OCI-LY7 (cell line): ENCODE results near the gene MMP24OS.

Source experiments
- EZH2phosphoT487 ChIP-seq: fragments of 200-600 bp; sonication (generic); IDR thresholded peaks from 2 replicates; pipeline ENCODE4 v1.6.1; 2018; ENCODE audit warnings: low read depth, borderline replicate concordance, mild to moderate bottlenecking, mixed run types, antibody characterized with exemption, low read length, moderate library complexity, mixed read lengths
- TF ChIP-seq, protein P1 (sequence below): fragments of 200-600 bp; sonication (generic); conservative IDR thresholded peaks from 2 replicates; pipeline ENCODE4 v1.5.1; 2014; ENCODE audit warnings: mild to moderate bottlenecking, antibody characterized with exemption, low read length, moderate library complexity, mixed read lengths

DNA sequence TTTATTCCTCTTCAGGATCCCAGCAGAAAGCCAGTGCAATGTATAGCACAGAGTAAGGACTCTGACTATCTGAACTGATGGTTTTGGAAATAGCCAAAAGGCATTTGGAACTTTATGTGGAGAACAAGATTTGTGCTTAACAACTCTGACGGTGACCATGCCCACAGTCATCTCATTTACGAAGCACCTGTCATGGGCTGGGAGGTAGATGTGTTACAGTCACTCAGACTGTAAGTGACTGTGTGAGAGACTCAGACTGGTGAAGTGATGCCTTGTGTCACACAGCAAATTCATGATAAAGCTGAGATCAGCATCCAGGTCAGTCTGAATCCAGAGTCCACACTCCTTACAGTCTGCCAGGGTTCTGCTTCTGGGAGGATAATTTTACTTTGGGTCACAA lies 38.2 kb upstream of the MMP24OS start:
- TF ChIP-seq, protein P1, sequence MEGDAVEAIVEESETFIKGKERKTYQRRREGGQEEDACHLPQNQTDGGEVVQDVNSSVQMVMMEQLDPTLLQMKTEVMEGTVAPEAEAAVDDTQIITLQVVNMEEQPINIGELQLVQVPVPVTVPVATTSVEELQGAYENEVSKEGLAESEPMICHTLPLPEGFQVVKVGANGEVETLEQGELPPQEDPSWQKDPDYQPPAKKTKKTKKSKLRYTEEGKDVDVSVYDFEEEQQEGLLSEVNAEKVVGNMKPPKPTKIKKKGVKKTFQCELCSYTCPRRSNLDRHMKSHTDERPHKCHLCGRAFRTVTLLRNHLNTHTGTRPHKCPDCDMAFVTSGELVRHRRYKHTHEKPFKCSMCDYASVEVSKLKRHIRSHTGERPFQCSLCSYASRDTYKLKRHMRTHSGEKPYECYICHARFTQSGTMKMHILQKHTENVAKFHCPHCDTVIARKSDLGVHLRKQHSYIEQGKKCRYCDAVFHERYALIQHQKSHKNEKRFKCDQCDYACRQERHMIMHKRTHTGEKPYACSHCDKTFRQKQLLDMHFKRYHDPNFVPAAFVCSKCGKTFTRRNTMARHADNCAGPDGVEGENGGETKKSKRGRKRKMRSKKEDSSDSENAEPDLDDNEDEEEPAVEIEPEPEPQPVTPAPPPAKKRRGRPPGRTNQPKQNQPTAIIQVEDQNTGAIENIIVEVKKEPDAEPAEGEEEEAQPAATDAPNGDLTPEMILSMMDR, result no peak
- no peak for TF ChIP-seq EZH2phosphoT487
